ELF-1 (cell line): Measurements from ENCODE around the gene WDFY2.
A peak's percentile ranks its signal among the peaks of the same experiment; 100 is the strongest.

Experiments used
- DNase-seq: peaks from one replicate; pipeline ENCODE4 v3.0.0-alpha.2; 2016; ENCODE audit warnings: low read depth, low spot score

WDFY2 gene

DNA sequence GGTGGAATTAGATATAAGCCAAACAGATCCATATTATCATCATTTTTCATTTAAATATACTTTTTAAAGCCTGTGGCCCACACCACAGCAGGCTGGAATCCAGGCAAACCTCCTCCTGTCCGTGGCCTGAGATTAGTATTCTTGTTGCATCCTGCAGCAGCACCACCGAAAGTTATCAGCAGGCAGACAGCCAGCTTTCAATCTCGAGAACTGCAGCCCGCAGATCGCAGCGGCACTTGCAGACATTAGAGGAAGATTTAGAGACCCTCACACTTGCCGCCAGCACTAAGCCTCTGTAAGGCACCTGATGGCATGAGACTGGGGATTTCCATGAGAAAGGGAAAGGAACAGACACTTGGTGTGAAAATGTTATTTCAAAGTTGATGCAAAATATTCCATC, 212.3 kb downstream of the WDFY2 start:
- no peak for DNase-seq

DNA sequence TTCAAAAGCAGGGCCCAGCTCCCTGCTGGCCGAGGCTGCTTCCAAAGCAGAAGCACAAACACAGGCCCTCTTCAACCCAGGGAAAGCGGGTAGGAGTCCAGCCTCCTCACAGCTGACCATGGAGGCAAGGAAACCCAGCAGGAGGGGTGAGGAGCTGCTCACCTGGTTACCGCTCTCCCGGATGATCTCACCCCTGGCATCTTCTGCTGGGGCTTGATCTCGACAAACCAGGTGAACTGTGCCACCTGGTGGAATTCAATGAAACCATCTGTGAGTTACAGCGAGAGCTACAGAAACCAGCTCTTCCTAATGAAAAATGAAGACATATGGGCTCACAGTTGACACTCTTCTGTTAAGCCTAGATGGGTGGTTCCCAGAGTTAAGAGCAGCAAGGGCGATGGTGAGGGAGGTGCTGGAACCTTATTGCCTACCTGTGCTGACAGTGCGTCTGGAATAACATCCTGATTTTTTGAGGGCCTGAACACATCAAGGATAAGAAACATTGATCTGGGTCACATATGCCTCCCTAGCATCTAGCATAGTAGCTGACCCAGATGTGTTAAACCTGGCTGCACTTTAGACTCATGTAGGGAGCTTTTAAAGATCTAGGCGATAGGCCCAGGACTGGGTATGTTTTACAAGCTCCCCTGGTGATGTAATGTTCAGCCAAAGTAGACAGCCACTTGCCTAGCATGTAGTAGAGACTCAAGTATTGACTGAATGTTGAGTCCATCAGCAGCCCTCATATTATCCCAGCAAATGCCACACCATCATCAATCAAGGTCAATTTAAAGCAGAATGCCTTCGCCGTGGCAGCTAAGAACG, 213.6 kb downstream of the WDFY2 start:
- DNase-seq: peak; percentile 75

DNA sequence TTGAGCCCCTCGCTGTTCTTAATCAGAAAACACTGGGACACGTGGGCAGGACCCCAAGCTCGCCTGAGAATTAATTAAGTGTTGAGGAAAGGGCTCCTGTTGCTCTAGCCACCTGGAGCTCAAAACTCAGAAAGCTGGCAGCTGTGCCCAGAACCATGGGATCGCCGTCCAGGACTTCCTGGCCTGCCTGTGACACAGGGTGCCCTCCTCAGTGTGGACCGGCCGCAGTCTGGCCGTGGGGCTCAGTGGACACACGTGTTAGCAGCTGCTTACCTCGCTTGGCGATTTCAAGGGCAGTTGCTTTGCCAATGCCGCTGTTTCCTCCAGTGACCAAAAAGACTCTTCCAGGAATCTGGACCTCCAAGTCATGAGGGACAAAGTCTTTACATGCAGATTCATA, 215.0 kb downstream of the WDFY2 start:
- no peak for DNase-seq

DNA sequence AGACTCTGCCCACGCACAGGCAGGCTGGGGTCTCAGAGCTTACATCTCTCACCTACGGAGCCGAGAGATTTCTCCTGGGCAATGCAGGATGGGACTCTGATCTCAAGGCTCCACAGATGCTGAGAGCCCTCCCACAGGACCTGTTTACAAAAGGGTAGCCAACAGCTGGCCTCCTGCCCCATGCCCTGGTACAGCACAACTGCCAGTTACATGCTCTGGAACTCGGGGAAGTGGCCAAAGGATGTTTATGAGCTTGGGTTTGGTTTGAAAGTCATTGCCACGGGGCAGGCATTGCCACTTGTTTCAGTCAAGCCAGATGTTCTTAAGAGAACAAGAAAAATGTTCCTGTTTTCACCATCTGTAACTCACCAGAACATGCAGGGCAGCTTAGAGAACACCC, 216.2 kb downstream of the WDFY2 start:
- no peak for DNase-seq

DNA sequence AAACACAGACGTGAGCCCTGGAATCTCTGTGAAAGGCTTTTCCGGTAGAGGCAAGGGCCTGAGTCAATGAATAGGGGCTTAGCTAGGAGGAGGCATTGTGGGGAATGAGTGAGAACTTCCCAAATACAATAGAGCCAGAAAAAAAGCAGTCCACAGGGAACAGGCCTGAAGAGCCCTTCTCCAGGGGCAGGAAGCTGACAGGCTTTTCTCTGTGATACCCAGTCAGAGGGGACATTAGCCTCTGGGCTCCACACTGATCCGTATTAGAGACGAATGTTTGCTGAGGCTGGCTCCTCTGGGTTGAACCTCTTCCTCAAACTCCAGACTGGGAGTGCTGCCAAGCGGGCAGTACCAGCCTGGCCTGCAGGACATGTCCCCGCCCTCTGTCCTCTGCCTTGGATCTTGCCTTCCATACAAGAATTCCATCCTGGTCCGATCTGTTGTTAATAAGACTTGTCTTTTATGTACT, 217.4 kb downstream of the WDFY2 start:
- DNase-seq: no peak

DNA sequence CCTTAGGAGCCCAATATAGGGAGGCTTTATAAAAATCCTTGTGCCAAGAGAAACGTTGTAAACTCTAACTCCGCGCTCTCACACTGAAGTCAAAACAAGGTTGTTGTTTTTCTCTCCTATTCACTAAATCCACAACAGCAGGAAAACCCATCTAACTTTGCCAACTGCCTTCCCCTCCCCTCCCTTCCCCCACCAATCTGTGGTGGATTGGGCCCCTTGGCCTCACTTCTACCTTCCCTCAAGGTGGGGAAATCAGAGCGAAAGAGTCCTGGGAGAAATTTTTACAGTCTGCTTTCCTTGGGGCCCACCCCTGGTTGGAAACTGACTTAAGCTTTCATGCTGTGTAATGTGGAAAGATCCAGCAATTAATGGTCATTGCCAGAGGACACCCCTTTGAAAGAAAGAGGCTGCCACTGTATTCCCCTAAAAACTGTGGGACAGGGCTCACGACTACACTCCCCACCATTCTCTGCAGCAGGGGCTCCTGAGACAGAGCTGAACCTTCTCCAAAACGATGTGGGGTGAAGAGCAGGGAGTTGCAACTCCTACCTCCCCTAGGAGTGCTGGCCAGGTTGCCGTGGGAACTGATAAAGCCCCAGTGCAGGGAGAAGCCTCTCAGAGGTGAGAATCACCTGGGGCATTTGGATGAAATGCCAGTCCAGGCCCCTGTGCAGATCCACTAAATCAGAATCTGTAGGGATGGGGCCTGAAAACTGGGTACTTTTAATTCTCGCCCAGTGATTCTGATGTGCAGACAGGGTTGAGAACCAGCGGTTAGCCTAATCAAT, 218.6 kb downstream of the WDFY2 start:
- DNase-seq: peak; percentile 33

DNA sequence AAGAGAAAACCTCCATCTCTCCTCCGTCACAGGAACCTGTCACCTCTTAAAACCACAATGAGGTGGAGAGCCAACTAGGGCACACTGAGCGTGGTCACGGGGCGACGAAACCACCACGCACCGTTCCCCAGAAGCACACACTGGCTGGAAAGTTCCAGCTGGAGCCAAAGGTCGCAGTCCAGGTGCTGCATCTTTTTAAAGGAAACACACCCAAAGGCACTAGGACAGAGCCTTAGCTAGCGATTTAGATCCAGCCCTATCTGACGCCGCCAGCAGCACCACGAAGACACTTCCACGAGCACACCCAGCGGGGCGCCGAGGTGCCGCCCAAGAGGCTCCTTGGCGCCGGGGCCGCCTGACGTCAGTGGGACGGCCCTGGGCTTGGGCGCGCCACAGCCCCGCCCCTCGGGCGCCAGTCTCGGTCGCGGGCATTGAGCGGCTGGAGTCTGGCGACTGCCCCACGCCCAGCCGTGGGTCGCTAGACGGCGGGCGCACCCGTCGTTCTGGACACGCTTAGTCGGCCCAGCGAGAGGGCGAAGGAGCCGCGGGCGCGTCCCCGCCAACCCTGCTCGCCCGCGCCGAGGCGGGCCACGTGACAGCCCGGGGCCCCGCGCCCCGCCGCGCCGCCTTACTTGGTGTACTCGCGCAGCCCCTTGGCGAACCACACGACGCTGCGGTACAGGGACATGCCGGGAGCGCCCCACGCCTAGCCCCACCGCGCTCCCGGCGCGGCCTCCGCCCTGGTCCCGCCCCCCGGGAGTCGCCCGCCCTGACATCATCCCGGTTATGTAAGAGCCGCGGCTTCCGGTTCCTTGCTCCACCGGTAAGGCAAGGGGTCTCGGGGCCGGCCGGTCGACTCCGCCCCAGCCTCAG, 219.4 kb downstream of the WDFY2 start, which contains the start of gene DHRS12:
TSS of gene DHRS12 (minus strand) at position 742 of the 873 bp plus-strand sequence. CDS start 4,504 bp downstream, outside the sequence.
- DNase-seq: peak; percentile 83

DNA sequence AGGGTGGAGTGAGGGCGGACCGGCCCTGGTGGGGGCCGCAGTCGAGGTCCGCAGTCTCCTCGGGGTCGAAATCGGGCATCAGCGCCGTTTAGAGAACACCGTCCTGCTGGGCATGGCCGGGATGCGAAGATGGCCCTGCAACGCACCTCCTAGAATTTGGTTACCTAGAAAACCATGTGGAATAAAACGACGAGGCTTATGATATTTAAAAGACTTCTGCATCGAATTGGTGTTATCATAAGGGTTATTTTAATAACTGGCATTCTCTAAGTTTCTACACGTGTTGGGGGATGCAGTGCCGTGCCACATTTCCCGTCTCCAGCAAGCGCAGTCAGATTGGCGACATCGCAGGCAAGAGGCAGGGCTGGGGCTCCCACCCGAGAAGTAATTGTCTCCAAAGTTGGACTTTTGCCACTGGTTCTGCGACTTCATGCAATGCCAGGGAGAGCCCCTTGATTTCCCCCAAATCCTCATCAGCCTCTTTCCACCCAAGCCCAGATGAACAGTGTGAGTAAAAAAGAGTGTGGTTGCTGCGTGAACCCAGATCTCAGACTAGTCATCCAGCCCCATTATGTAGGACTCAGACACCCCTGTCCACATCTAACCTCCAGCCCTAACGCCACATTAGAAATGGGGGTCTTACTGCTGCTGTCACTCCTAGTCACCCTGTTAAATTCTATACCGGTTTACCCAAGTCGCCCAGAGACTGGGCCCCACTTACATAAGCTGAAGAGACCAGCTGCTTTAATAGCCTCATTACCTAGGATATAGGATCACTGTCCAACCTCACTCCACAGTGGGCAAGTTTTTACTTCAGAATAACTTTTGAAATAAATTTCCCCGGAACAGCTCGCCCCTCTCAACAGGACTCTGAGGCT, 220.3 kb downstream of the WDFY2 start:
- DNase-seq: no peak

DNA sequence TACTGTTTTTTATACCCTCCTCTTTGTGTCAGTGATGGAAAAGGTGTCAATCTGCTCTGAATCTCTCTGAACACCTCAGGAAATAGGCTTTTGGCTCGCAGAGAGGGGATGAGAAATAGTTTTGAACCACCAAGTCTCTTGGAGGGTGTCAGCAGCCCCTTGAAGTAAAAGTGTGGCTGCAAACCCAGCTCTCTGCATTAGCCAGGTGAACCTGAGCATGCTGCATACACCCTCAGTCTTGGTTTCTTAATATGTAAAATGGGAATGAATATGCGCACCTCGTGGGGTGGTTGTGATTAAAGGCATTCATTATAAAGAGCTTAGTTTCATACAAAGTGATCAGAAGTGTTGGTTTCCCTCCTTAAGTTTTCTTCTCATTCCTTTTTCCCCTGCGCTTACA, 221.1 kb downstream of the WDFY2 start:
- no peak for DNase-seq

DNA sequence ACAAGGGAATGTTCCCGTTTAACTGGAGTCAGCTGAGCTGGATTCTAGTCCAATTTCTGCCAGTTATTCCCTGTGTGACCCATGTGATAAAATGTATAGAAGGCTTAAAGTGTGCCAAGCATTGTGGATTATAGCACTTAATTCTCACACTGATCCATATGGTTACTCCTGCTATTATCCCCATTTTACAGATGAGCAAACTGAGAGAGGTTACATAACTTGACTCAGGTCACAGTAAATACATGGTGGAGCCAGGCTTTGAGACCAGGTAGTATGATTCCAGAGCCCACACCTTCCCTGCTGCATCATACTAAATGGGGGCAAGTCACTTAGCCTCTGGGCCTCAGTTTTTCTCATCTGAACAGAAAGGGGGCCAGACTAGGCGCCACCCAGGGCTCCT, 221.7 kb downstream of the WDFY2 start:
- DNase-seq: no peak

DNA sequence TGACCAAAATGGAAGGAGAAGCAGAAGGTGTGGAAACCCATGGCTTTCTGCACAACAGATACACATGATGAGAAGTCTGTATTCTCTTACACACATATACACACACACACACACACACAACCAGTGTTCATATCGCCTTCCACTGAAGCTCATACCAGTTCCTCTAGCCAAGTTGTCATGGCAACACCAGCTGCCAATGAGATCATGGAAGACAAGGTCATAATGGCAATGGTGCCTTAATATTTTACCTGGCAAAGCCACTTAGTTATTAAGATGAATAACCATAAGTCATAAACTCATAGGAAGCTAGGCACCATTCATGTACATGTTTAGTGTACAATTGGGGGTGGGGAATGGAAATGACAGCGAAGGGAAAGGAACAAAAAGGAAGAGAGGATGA, 222.3 kb downstream of the WDFY2 start:
- no peak for DNase-seq

DNA sequence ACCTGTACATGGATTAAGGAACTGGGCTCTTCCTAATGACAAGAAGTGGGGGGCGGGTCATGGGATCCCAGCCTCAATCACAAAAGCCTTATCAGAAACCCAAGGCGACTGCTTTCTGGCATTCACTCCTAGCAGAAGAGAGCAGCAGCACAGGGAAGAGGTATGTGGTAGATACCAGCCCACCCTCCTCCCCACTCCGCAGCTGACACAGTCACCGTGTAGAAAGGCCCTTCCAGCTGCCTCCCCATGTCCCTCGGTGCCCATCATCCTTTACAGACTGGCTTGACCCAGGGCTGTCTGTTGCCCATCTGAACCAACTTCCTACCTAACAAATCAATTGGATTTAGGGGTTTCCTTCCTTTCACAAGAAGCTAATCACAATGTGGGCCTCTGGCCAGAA, 222.8 kb downstream of the WDFY2 start:
- no peak for DNase-seq

DNA sequence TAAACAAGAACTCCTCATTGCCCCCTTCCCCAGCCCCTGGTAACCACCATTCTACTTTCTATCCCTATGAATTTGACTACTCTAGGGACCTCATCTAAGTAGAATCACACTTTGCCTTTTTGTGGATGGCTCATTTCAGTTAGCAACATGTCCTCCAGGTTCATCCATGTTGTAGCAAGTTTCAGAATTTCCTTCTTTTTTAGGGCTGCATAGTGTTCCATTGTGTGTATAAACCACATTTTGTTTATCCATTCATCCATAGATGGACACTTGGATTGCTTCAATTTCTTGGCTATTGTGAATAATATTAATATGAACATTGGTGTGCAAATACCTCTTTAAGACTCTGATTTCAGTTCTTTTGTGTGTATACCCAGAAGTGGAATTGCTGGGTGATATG, 224.5 kb downstream of the WDFY2 start:
- no peak for DNase-seq

DNA sequence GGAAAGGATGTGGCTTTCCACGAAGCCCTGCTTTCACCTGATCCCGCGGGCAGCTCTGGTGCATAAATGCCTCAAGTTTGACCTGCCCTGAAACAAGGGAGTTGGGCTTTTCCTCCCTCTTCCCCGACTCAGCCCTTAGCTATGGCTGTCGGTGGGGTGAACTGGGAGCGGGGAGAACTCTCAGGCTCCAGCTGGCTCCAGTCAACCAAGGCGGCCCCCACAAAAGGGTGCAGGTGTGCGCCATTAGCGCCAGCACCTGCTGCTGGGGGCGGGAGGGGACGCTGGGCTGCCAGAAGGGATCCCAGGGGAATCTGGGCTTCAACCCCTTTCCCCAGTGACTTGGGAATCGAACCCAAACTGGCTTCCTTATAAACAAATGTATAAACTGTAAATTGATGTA, 226.8 kb downstream of the WDFY2 start:
- no peak for DNase-seq

DNA sequence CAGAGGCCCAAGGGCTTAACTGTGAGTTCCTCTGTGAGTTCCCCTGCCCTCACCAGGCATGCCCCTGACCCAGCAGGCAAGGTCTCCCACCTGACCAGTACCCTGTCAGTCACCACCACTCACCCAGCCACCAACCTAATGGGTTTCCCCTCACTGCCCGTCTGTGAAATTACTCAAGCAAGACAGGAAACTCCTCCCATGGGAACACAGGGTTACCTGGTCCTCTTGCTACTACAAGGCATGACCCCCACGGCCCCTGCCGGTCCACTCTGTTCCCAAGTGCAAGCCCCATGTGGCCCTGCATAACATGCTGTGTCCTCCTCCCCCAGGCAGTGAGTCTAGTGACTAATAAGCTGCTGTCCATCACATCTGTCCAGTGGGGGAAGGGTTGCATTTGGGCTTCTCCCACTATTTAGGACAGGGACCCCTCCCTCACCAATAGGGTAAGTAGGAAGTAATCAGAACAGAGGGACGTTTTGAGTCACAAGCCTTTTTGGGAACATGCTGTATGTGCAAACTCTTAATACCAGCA, 227.7 kb downstream of the WDFY2 start:
- no peak for DNase-seq

DNA sequence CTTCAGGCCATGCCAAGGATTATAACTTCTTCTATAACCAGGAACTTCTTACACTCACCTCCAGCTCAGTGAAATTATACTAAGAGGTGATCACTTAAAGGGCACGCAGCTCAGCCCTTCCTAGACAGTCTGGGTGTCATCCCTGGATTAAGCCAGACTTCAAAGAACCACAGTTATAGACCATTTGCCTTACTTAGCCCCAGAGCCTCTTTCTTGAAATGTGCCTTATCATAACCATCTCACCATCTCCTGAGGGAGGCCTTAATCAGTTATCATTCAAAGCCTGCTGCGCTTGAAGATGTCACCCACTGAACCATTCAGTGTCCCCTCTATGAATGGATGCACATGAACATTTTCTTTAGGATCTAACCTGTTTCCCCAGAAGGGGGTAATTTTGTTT, 229.8 kb downstream of the WDFY2 start:
- DNase-seq: no peak

DNA sequence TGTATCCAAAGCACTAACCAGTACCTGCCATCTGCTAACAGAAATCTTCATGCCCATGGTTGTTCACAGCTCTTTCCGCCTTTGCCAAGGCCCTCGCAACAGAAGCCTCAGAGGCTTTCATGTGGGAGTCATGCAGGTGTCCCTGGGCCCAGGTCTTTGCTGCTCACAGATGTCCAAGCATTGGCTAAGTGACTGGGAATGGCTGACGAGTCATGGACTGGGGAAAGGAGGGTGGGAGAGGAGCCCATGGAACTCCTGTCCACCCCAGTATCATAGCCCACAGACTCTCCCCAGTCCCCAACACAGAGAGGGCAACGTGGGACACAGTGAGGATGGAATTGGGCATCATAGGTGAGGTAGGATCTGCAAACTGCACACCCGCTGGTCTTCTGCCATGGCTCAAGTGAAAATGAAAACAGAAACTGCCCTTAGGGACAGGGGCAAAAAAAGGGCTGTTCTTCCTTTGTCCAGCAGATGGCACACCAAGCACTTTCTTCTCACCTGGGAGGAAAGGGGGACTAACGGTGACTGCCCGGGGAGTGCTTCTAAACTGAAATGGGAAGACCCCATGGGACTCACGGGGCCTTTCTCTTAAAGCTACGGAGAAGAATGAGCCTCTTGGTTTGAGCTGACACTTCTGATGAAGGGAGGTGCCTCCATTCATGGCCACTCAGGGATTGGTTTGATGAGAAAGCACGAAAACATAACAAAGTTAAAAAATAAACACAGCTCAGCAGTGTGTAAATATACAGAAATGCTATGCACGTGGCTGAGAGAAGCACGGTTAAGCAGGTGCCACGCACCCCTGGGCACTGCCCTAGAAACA, 230.8 kb downstream of the WDFY2 start:
- peak; percentile 88 for DNase-seq

DNA sequence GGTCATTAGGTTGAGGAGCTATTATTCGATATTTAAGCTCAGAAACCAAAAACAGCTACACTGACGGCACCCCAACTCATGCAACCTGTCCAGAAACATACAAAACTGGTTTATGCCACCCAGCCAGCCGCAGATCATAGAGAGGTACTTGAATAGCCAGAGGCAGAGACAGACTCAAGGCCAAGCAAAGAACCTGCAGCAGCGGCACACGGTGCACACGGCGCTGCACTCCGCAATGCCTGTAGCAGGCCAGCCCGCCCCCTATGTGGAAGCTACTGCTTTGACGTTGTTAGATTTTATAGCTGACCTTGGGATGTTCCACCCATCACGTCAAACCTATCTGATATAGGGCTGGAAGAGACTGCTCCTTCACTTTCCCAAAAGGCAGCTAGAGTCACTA, 231.6 kb downstream of the WDFY2 start:
- no peak for DNase-seq

DNA sequence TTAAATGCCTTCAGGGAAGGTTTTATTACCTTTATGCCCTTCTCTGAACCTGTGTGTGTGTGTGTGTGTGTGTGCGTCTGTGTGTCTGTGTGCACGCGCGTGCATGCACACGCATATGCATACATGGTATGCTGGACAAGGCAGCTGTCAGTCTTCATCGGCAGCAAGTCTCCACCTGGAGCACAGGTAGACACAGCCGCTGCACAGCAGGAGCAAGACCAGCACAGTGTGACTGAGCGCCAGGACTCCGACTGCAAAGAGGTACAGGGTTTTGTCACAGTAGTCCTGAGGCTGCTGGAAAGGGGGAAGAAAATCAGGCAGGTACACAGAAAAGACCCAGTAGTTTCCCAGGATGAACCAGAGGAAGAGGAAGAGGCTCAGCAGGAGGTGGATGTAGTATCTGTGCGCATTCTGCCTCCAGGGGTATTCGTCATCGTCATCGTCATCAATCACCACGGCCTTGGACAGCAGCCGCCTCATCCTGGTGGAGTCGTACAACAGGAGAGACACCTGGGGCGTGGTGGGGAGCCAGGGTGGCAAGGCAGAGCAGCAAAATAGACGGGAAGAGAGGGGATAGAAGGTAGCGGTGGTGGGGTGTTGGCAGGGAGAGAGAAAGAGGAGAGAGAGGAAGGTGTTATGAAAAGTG, 232.5 kb downstream of the WDFY2 start:
- peak; percentile 91 for DNase-seq
